GM18499 (cell line): ENCODE data around the gene IL36B.

Source experiments
- ATAC-seq: cut with Tn5 transposase; IDR thresholded peaks from one replicate; pipeline ENCODE4 v1.9.1; 2021; ENCODE audit warnings: moderate number of reproducible peaks; ENCODE audit not compliant: insufficient read depth, unreplicated experiment

The IL36B gene

GRCh38 chr2:113057117-113057516 is 4.5 kb upstream of the IL36B start:
- no peak for ATAC-seq

- no peak for ATAC-seq
Observed at GRCh38 chr2:113056521-113056920, 3.9 kb upstream of the IL36B start.

- ATAC-seq, result no peak
Observed at GRCh38 chr2:113054066-113054465, 1.4 kb upstream of the IL36B start.

GRCh38 chr2:113053666-113054065 is 999 bp upstream of the IL36B start:
- ATAC-seq, result no peak

DNA sequence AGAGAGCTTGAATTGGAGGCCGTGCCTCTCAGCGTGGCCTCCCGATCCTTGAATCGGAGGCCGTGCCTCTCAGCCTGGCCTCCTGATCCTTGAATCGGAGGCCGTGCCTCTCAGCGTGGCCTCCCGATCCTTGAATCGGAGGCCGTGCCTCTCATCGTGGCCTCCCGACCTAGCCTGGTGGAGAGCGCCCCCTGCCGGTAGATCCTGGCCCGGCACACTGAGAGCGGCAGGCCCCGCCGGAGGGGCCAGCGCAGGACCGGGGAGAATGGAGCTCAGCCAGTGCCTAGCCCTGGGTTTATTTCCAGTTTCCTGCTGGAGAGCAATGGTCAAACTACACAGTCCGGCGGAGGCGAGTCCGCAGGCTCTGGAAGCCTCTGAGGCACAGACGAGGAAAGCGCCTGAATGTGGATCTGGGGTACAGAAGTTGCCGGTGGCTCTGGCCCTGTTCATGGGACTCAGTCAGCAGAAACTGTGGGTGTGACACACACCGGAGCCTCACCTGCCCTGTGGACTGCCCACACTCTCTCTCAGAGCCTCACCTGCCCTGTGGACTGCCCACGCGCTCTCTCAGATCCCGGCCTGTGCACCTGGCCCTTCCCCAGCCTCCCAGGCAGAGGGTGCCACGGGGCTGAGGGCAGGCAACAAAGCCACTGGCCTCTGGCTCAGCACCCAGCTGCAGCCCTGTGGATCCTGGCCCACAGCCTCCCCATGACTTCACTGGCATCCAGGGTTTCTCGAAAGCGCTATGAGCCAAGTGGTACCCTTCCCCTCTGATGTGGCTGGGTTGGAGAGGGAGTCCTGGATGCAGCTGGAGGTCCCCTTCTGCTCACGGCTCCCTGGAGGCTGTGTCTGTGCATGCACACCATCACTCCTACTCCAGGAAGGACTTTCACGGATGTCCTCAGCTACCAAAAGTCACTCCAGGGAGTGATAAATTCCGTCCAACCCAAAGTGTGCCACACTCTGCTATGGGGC is 1.5 kb downstream of the IL36B start:
- ATAC-seq, result no peak

GRCh38 chr2:113046465-113046864 is 6.2 kb downstream of the IL36B start:
- no peak for ATAC-seq

GRCh38 chr2:113041871-113042270 is 10.8 kb downstream of the IL36B start:
- ATAC-seq, result no peak

GRCh38 chr2:113039719-113040118 is 12.9 kb downstream of the IL36B start:
- no peak for ATAC-seq

GRCh38 chr2:113039158-113039557 is 13.5 kb downstream of the IL36B start:
- ATAC-seq, result no peak

- ATAC-seq, result no peak
Observed at GRCh38 chr2:113038291-113038690, 14.4 kb downstream of the IL36B start.

- no peak for ATAC-seq
Observed at GRCh38 chr2:113036763-113037162, 15.9 kb downstream of the IL36B start.

DNA sequence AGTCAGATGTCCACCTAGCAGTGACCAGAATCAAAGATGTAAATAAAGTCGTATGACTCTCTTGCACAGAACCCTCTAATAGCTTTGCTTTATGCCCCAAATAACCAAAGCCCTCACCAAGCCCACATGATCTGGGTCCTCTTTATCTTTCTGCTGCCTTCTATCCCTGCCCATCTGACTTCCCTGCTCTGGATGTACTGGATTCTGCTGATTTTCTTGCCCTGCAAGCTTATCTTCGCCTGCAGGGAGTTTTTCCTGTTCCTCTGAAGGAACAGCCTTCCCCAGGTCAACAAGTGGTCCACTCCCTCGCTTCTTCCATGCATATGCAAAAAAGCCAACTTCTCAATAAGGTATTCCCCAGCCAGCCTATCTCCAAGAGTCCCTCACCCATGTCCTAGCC is 18.7 kb downstream of the IL36B start:
- no peak for ATAC-seq

GRCh38 chr2:113032737-113033136 is 19.9 kb downstream of the IL36B start:
- no peak for ATAC-seq

GRCh38 chr2:113028112-113028511 is 24.6 kb downstream of the IL36B start:
- ATAC-seq, result no peak

GRCh38 chr2:113027691-113028090 is 25.0 kb downstream of the IL36B start:
- ATAC-seq, result no peak

GRCh38 chr2:113025737-113026136 is 26.9 kb downstream of the IL36B start:
- no peak for ATAC-seq

DNA sequence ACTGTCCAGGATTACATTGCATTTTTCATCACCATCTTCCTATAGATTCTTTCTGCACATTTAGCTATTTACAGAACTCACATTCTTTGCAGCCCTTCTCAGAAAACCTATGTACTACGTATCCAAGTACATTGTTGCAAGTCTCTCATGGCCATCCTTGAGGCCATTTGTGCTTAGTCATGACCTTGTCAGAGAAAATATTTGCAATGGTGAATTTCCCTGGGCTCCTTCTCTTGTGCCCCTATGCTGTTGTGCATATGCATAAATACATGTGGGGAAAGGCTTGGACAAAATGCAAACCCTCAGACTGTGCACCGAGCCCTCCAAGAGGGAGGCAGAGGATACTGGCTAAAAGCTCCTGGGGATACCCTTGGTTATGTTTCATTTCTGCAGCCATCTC is 27.9 kb downstream of the IL36B start:
- ATAC-seq, result no peak

DNA sequence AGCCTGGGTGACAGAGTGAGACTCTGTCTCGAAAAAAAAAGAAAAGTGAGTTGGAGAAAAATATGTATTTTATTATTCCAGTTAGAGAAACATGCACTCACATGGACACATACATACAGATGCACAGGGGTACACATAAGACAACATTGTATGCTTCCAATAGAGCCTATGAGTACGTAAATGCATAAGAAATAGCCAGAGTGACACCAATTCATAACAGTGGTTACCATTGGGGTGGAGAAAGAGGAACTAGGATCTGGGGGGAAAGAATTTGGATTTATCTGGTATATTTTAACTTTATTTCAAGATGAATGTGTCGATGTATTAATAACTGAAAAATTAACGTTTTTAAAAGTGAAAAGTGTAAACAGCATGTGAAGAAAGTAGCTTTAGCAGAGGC is 31.4 kb downstream of the IL36B start:
- no peak for ATAC-seq

- no peak for ATAC-seq
Observed at GRCh38 chr2:113018509-113018908, 34.2 kb downstream of the IL36B start.

- no peak for ATAC-seq
Observed at GRCh38 chr2:113015655-113016054, 37.0 kb downstream of the IL36B start.

- no peak for ATAC-seq
Observed at GRCh38 chr2:113015042-113015441, 37.6 kb downstream of the IL36B start.

GRCh38 chr2:113014067-113014466 is 38.6 kb downstream of the IL36B start:
- ATAC-seq, result no peak
